ENCODE measurements around the gene ERO1A.

The ERO1A gene

DNA sequence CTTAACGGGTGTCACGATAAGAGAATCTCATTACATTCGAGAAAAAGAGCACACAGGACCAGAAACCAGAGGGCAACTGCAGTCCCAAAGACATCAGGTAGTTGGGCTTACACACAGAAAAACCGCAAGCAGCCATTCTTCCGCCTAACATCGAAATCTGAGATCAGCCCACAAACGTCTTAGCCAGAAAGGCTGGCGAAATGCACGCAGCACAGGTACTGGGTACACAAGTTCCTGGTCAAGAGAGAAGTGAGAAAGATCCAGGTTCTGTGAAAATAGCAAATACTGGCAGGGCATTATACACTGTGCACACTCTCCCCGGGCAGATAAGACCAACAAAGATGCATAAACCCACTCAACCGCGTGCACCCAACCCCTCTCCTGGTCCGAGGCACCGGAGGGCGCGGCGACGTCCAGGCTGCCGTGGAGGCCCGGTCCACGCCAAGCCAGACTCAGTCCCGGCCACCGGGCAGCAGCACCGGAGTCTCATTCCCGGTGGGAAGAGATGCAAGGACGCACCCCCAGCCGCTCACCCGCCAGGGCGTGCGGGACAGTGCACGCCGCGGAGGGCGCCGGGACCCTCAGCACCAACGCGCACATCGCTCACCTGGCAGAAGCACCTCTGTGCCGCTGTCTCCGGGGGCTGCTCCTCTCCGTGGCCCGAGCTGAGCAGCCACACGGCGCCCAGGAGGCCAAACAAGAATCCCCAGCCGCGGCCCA, 437 bp downstream of the ERO1A start:
- DNase-seq = peak; percentile 24

DNA sequence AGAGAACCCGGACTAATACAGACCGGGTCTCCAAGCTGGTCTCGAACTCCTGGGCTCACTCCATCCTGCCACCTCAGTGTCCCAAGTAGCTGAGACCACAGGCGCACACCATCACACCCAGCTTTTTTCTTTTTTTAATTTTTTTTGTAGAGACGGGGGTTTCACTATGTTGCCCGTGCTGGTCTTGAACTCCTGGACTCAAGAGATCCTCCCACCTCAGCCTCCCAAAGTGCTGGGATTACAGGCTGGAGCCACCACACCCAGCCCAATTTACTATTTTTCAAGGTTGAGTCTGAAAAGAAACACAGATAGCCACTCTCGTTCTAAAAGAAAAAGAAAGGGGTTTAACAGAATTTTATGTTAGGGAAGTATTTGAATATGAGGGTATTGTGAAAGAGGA, 1.8 kb downstream of the ERO1A start:
- no peak for DNase-seq

DNA sequence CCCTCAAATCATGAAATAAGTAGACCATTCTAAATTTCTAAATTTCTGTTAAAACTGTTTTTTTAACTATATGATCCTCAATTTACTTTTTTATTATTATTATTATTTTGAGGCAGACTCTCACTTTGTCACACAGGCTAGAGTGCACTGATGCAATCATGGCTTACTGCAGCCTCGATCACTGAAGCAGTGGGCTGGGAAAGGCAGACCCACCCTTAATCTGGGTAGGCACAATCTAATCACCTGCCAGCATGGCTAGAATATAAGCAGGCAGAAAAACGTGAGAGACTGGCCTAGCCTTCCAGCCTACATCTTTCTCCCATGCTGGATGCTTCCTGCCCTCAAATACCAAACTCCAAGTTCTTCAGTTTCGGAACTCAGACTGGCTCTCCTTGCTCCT, 2.3 kb downstream of the ERO1A start:
- no peak for DNase-seq

DNA sequence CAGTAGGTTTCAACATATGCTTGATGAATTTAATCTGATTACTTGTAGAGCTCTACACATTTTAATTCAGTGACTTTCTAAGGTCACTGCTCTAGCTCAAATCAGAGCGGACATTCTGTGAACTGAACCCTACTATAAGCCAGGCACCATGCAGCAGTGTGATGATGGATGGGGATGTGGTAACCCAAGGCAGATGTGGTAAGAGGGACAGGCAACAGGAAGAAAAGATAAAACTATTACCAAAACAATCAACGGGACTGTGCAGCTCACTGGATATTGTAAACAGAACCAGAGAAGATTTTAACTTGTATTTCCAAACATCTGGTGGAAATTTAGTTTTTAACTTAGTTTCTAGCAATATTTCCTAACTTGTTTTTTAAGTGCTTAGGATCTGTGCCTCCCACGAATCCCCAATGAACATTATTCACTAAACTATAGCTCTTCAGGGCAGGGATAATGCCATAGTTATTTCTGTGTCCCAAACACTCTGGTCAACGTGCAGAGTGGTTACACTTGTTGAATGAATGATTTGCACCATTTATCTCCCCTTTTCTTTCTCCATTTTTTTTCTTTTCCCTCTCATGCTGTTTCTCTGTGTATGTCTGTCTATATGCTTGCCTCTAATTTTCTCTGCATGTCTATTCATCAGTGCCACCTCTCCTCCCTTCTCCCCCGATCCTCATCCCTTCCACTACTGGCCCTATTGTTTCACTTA, 3.0 kb downstream of the ERO1A start:
- DNase-seq = no peak

DNA sequence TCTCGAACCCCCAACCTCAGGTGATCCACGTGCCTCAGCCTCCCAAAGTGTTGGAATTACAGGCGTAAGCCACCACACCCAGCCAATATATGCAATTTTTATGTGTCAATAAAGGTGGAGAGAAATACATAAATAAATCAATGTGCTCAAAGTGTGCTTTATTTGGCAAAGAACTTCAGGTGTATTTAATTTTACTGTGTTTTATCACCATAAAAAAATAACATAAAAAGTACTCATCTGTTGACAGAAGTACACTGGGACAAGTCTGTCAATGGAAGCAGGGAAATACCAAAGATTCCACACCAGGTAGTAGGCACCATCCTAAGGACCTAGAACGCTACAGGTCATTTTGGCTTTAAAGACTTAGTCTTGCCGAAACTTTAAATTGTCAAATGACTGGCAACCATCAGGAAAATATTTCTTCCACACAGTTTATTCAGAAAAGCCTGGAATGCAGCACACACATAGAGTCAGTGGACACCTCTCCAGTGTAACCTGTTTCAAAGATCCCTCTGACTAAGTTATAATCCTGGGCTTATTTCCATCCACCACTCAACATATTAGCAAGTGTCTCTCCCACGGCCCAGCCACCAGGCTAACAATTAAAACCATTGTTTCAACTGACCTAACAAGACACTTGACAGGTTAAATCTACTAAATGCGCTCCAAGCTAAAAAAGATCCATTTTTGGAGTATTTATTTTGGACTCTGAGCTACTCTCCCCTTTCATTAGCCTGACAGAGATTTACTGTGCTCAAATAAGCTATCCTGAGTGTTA, 4.2 kb downstream of the ERO1A start:
- DNase-seq = no peak

DNA sequence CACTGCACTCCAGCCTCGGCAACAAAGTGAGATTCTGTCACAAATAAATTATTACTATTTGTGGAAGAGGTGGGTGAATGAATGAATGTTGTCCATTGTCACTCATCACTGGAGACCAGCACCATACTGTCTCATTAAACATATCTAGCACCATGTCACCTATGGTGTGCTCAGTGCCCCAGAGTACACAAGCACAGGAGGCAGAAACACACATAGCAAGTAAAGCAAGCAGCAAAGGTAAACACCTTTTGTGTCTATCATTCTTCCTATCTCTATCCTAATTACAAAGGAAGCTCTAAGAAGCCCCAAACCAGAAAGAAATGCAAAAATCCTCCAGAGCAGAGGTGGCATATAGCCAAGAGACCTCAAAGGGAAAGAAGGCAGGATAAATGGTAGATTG, 9.2 kb downstream of the ERO1A start:
- no peak for DNase-seq

DNA sequence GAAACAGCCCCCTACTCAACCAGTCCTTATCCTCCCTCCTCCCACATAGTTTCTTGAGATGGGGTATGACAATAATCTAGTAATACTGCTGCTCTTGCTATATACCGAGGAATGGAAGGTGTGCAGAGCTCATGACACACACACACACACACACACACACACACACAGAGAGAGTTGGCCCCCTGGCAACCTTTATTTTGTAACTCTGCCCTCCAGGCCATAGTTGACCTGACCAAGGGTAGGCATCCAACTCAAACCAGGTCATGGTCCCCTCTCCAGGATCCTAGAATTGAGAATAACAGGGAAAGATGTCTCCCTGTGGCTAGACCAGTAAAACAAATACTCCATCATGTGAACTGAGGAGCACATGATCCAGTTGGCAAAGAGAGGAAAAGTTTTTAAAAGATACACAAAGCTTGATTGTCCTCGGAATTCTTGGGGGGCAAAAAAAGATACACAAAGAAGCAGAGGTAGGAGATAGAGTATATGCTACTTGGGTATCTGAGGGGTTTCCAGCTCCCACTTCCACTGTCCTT, 11.3 kb downstream of the ERO1A start:
- DNase-seq = no peak

DNA sequence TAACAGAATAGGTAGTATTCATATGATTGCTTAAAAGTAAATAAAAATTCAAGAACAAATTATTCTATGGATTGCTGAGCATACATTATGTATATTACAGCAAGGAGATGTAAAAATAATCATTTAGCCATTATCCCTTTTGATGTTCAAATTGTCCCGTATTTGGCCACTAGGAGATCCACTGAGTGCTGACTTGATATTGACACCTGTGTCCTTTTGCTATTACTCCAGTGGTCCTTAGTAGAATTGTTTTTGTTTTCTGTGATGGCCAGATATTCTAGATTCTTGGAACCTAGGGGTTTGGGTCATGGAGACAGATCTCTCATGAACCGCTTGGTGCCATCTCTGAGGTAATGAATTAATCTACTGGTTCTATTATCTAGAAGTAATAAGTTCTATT, 16.8 kb downstream of the ERO1A start:
- DNase-seq = no peak

DNA sequence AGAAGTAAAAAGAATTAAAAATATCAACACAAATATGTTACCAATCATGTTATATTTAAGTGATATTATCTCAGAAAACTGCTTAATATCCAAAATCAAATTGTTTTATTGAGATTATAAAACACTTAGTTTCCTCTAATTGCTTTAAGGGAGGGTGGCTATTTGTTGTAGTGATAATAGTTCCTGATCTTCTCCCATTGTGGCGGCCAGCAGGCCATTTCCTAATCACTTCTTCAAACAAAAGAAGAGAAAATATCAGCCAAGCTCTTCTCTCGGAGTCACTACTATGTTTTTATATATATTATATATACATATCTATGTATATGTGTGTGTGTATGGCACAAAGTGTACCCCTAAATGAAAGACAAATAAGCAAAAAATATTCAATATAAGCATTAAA, 31.5 kb downstream of the ERO1A start:
- no peak for DNase-seq

DNA sequence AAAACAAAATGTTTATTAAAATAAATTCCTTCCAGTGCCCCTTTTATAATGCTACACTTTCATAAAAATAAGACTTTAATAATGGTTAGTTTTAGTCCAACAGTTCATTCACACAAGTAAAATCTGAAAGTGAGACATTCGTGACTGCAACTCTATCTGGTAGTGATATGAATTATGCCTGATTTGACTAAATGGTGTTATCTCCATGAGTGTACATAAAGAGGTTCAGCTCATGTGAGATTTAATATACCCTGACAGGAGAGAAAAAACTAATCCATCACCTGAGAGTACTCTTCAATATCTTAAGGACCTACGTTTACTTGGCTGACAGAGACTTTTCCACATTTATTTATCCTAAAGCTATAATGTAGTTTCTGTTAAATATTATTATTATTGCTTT, 34.0 kb downstream of the ERO1A start:
- DNase-seq = no peak

DNA sequence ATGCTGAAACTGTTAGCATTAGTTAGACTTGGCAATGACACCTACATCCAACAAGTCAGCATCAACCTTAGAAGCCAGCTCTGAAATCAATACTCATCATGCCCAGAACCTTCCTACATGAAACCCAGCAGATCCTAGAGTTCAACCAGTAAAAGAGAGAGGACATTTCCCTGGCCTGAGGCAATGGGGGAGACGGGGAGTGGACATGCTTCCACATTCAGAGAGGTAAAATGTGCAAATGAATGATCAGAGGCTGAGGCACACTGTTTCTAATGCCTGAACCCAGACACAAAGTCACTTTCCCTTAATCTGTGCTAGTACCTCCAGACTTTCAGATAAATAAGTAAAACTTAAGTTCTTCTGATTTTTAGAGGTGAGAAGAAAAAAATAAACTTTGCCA, 34.5 kb downstream of the ERO1A start:
- DNase-seq = no peak

DNA sequence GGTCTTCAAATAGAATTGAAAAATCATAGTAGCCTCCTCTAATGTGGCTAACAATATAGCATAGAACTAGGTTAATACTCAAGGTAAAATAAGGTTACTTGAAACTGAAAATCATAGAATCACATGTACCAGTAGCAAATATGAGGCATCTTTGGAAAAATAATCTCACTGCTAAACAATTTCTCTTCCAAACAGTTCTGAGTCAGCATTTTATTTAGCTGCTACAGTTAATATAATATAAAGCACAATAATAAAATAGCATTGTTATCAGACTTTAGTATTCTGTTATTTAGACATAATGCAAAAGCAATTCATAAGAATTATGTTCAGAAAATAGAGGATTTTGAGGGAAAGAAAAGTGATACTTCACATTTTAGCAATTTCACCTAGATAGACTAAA, 35.0 kb downstream of the ERO1A start:
- DNase-seq = no peak

DNA sequence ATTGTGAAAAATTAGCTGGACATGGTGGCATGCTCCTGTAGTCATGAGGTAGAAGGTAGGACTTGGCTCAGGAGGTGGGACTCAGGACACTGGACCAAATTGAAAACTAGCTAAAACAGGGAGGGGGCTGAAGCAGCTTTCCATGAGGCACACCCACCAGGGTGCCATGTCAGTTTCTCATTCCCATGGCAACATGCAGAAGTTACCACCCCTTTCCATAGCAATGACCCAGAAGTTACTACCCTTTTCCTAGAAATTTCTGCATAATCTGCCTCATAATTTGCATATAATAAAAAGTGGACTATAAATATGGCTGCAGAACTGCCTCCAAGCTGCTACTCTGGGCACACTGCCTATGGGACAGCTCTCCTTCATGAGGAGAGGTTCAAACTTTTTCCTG, 38.5 kb downstream of the ERO1A start:
- DNase-seq = no peak

DNA sequence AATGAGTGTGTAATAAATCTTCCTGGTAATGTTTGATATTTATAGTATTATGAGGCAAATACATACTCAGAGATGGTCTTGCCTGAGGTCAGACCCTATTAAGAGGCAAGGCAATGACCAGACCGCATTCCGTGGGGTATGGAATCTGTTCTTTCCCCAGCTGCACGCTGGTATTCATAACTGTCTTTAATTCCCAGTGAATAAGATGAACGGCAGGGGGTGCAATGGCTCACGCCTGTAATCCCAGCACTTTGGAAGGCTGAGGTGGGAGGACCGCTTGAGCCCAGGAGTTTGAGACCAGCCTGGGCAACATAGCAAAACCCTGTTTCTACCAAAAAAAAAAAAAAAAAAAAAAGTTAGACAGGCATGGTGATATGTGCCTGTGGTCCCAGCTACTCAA, 44.6 kb downstream of the ERO1A start:
- no peak for DNase-seq

DNA sequence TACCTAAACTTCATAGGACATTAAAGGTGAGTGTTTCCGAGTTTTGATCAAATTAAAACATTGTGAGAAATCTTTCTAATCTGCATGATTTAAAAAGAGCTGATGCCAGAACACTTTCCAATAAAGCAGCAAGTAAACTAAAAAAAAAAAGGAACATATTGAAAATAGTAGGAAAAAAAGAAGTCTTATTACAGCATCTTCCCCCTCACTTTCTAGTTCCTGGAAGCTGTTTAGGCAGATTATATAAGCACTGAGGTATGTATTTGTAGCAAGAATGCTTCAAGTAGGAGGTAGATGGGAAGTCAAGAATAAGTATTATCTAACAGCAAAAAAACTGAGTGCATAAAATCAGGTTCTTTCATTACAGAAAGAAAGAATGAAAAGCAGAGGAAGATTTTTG, 45.8 kb downstream of the ERO1A start:
- no peak for DNase-seq

DNA sequence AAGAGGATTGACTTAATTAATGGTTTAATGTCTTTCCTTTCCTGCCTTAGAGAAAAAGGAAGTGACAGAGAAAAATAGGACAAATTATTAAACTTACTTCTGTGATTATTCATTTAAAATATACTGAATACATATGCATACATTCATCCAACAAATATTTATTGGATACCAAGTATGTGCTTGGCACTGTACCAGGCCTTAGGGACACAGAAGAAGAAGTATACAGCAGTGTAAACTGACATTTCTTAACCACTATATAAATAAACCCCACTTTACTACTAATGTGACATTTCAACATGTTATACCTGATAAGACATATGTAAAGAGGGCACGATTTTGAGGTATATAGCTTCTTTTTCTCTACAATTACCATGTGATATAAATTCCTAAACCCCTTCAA, 53.6 kb downstream of the ERO1A start:
- no peak for DNase-seq

DNA sequence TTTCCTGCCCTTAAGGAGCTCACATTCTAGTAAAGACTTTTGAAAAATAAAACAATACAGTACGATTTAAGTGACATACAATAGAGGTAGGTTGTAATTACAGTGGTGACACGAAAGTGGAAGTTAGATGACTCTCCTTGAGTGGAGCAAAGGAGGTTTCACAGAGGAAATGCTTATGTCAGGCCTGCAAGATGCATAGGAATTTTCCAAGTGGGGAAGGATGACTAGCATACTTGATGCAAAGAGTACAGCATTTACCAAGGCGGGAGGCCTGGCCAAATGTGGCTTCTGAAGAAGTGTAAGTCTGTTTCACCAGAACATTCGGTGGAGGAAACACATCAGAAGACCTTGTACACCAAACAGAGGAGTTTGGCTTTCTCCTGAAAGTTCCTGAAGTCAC, 55.2 kb downstream of the ERO1A start:
- no peak for DNase-seq

DNA sequence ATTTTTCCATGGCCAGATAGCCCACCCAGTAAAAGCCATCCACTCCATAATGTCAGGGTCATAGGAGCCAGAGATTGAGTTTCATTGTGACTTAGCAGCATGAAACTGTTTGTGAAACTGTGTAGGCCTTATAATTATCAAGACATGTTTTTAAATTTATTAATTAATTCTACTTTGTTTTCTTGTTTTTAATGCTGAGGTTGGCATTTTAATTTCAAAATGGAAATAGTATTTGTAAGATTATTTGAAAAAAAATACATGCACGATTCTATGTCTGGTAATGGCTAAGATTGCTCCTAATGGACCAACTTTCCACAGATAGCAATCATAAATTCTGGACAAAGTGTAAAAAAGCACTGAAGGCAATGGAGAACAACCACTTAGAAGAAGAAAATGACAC, 75.7 kb downstream of the ERO1A start:
- DNase-seq = no peak

DNA sequence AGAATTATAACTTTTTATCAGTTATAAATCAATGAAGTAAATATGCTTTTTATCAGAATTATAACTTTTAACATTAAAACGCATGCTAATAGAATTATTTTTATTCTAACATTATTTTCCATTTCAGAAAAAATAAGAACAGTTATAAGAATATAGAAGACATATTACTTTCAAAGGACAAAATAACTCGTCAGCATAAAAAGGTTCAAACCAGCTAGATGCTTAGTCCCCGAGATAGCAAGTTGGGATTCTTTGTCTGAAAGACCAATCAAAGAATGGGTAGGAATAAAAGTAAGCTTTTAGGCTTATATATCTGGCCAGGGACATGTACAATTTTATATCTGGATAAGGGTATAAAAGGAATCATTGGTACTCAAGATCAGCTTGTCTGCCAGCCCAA, 76.8 kb downstream of the ERO1A start:
- DNase-seq = no peak

DNA sequence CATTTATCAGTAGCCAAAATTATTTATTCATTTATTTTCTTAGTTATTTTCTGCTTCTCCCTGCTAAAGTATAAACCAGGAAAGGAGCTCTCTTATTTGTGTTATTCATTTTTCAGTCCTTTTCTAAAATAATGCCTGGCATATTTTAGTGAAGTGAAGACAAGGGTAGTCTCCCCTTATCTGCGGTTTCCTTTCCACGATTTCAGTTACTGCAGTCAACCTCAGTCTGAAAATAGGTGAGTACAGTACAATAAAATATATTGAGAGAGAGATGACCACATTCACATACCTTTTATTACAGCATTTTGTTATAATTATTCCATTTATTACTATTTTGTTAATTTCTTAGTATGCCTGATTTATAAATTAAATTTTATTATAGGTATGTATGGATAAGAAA, 85.2 kb downstream of the ERO1A start:
- no peak for DNase-seq

DNA sequence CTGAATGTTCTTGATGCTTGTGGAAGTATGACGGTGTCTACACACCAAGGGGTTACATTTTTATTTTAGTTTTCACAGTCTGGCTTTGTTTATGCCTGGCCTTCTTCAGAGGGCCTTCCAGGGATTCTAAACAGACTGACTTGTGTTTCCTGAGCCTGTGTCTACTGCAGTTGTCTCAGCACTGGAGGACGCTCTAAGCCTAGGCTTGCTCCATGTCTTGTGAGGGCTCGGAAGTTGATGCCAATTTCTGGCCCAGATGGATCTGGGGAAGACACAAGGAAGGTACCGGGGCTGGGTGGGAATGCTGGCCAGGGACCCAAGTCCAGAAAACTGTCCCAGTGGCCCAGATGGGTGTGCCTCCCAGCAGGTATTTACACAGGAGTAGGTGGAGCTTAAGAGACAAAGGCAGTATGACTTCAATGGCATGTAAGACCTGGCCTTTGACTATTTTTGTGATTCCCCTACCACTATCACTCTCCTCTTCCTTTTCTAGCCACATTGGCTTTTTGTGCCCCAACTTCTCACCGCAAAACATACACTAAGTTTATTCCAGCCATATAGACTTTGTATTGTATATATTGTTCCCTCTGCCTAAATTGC, 85.8 kb downstream of the ERO1A start:
- DNase-seq = no peak

DNA sequence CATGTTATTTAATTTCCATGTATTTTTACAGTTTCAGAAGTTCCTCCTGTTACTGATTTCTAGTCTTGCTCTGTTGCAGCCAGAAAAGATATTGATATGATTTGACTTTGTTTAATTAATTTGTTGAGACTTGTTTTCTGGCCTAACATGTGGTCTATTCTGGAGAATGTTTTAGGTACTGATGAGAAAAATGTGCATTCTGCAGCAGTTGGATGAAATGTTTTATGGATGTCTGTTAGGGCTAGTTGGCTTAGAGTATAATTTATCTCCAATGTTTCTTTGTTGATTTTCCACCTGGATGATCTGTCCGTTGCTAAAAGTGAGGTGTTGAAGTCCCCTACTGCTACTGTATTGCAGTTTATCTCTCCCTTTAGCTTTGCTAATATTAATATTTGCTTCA, 88.3 kb downstream of the ERO1A start:
- DNase-seq = no peak

DNA sequence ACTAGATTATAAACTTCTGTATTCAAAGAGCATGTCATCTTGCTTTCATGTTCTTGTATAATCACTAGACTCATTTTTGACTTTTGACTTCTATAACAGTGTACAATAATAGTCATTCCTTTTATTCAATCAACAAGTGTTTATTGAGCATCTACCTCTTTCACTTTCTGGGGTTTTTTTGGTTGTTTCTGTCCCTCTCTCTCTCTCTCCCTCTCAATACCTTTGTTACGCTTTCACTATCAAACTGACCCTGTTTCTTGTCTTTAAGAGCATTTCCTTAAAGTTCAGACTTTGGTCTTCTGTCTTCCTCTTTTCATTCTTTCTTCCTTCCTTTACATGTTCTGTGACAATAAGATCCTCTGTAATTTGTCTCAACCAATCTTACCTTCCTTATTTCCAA, 93.2 kb downstream of the ERO1A start:
- DNase-seq = no peak

DNA sequence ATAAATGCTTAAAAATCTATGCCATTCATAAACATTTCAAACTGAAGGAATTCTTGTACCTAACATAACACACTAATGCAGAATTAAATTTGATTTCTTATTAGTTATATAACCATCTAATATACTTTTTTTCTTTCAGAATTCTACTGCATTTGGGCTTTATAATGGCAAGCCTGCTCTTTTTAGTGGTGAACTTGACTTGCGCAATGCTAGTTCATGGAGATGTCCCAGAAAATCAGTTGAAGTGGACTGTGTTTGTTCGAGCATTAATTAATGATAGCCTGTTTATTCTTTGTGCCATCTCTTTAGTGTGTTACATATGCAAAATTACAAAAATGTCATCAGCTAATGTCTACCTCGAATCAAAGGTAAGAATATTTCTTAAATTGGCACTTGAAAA, 95.4 kb downstream of the ERO1A start:
- no peak for DNase-seq
